HepG2 (cell line): ENCODE results near the gene MYO16. TPM values are rescaled to one million over a fixed set of nuclear protein-coding genes. Genes with fewer than 3 reads are reported as not detected.

ENCODE experiments used
- ATAC-seq: fragments of 200-7000 bp; cut with Tn5 transposase; 3 replicates; pipeline ENCODE4 v1.9.1; 2020; ENCODE audit warnings: mild to moderate bottlenecking, moderate library complexity
- BruUV-seq: library from RNA; stranded (reverse); fragments of 400-500 nt; replicated peaks from 2 replicates; lab custom pipeline; 2021; lab: Mats Ljungman, UMichigan
- CTCF ChIA-PET: fragments of 300-600 bp; formaldehyde crosslinking; extraction: SDS; loops from one replicate; lab custom pipeline; 2021; ENCODE audit warnings: low total read pairs, inconsistent platforms, low intra/inter-chr PET ratio; lab: Yijun Ruan, JAX
- POLR2A ChIA-PET: fragments of 350-600 bp; sonication (Branson Sonifier 250); formaldehyde crosslinking; loops from one replicate; lab custom pipeline; 2020; ENCODE audit warnings: antibody characterized with exemption, inconsistent platforms; lab: Yijun Ruan, JAX
- DNase-seq: peaks from one replicate; pipeline ENCODE4 v3.0.0-alpha.2; 2015; ENCODE audit warnings: low spot score
- FAIRE-seq: peaks from 3 replicates; lab custom pipeline; 2011; peaks lifted over from hg19 to GRCh38; lab: Jason Lieb, UNC
- H2AFZ ChIP-seq: one replicate; pipeline ENCODE4 v1.6.1; 2011; ENCODE audit warnings: low read length, inconsistent platforms
- H3K27ac ChIP-seq: fragments of 300-600 bp; 3 replicates; pipeline ENCODE4 v1.8.0; 2011; ENCODE audit warnings: mixed run types, mild to moderate bottlenecking, mixed read lengths, low read length, inconsistent platforms; ENCODE audit not compliant: insufficient read depth; ENCODE audit errors: extremely low read length
- H3K27me3 ChIP-seq, 2 experiments: fragments of 200-600 bp in 1 of 2; 2 replicates in 1 of 2; 3 replicates in 1 of 2; pipeline versions ENCODE4 v1.6.0 to v1.8.0; 2011; ENCODE audit warnings: low read length in 2 of 2, mild to moderate bottlenecking in 2 of 2, moderate library complexity in 2 of 2, inconsistent platforms in 1 of 2; ENCODE audit not compliant: insufficient read depth in 2 of 2, control insufficient read depth in 1 of 2
- H3K36me3 ChIP-seq, 2 experiments: fragments of 200-600 bp in 1 of 2; replicated peaks in 1 of 2; 2 replicates in 1 of 2; 3 replicates in 1 of 2; pipeline versions ENCODE4 v1.5.1 to v1.8.0; 2011; ENCODE audit warnings: low read length in 2 of 2, inconsistent platforms in 1 of 2; ENCODE audit not compliant: insufficient read depth in 2 of 2, control insufficient read depth in 1 of 2
- H3K4me1 ChIP-seq: 2 replicates; pipeline ENCODE4 v1.5.1; 2012; ENCODE audit warnings: low read length, inconsistent platforms; ENCODE audit not compliant: insufficient read depth
- H3K4me2 ChIP-seq: 2 replicates; pipeline ENCODE4 v1.6.0; 2011; ENCODE audit warnings: low read depth, low read length, inconsistent platforms
- H3K4me3 ChIP-seq, 3 experiments: fragments of 200-600 bp in 1 of 3; sonication (generic), shearing (Covaris generic) in 1 of 3; replicated peaks in 1 of 3; 2 replicates each; pipeline ENCODE4 v1.5.1; 2011 to 2016; ENCODE audit warnings: low read length in 3 of 3, inconsistent platforms in 2 of 3, low read depth in 2 of 3, mild to moderate bottlenecking in 2 of 3, control low read depth in 1 of 3, mixed read lengths in 1 of 3; ENCODE audit not compliant: insufficient read depth in 1 of 3
- H3K79me2 ChIP-seq: one replicate; pipeline ENCODE4 v1.6.1; 2011; ENCODE audit warnings: low read length, inconsistent platforms; ENCODE audit not compliant: insufficient read depth
- H3K9ac ChIP-seq: 2 replicates; pipeline ENCODE4 v1.6.0; 2011; ENCODE audit warnings: mild to moderate bottlenecking, low read depth, low read length, inconsistent platforms; ENCODE audit not compliant: insufficient read depth
- H3K9me3 ChIP-seq: 2 replicates; pipeline ENCODE4 v1.5.1; 2012; ENCODE audit warnings: mild to moderate bottlenecking, low read length
- H4K20me1 ChIP-seq: 2 replicates; pipeline ENCODE4 v1.6.0; 2011; ENCODE audit warnings: inconsistent platforms, mild to moderate bottlenecking, low read length, moderate library complexity; ENCODE audit not compliant: insufficient read depth
- CCAR2 ChIP-seq: fragments of 200-400 bp; formaldehyde crosslinking; optimal IDR thresholded peaks from 2 replicates; pipeline ENCODE3; 2018; ENCODE audit warnings: low read depth, mild to moderate bottlenecking, low read length, moderate library complexity
- IRF9 ChIP-seq: sonication (generic); formaldehyde crosslinking; IDR thresholded peaks from 2 replicates; pipeline ENCODE4 v1.8.0; 2022; ENCODE audit warnings: missing genetic modification reagents, mild to moderate bottlenecking, borderline replicate concordance
- ISL2 ChIP-seq: sonication (generic); formaldehyde crosslinking; IDR thresholded peaks from 2 replicates; pipeline ENCODE4 v1.5.0; 2020; ENCODE audit warnings: missing genetic modification reagents
- PPARG ChIP-seq: conservative IDR thresholded peaks from 2 replicates; pipeline ENCODE4 v1.6.1; 2016; ENCODE audit warnings: missing biosample characterization, missing genetic modification reagents
- ZBTB10 ChIP-seq: sonication (generic); formaldehyde crosslinking; IDR thresholded peaks from 2 replicates; pipeline ENCODE4 v1.4.0; 2020; ENCODE audit warnings: missing genetic modification reagents, borderline replicate concordance
- WGBS: methylation state at CpG from one replicate; pipeline ENCODE4 v1.1.6; 2017; ENCODE audit warnings: low lambda C conversion rate; 5-methylcytosine and 5-hydroxymethylcytosine counted together
- in situ Hi-C: cut with HindIII; loops from 2 replicates; pipeline ENCODE4 v1.10.0; 2017; ENCODE audit warnings: low pct_unique_long_range_greater_than_20kb; ENCODE audit not compliant: extremely low pct_ligation_motif_present
- intact Hi-C: fragments of 100-400 bp; cut with micrococcal nuclease; formaldehyde crosslinking; loops from one replicate; pipeline ENCODE4 v1.10.0; 2022; ENCODE audit not compliant: unreplicated experiment
- polyA plus RNA-seq, 8 experiments: library from polyadenylated mRNA; depleted of rRNA in 3 of 8; stranded (reverse) in 7 of 8; unstranded in 1 of 8; fragments of >200 nt; fragmentation: Illumina TruSeq in 4 of 8; extraction: Trizol in 4 of 8; gene quantifications; 2 replicates each; pipeline versions ENCODE4 v1.2.1 to v1.2.3, GENCODE V29; 2011 to 2016; ENCODE audit warnings: low read depth in 4 of 8, missing spikeins in 1 of 8, mixed read lengths in 1 of 8; ENCODE audit not compliant: insufficient read depth in 1 of 8
- total RNA-seq, 5 experiments: library from RNA; depleted of rRNA; stranded (reverse); fragments of >200 nt; fragmentation: Illumina TruSeq; extraction: Trizol; gene quantifications; 2 replicates each; pipeline ENCODE4 v1.2.3, GENCODE V29; 2016; ENCODE audit warnings: low read depth in 1 of 5

Gene MYO16
- total and polyA plus RNA-seq, 2 of the 13 experiments (the other 11 are each of a cell fraction or from before 2014, with no cell fraction given), result not detected

- TF ChIP-seq ZBTB10 (no peak), CCAR2 (no peak), PPARG (no peak), ISL2 (no peak)
These were observed 338.0 kb downstream of the MYO16 start (continued) for GRCh38 chr13:108967371-108967770.

- Histone ChIP-seq H2AFZ (no peak overlapping the region), H3K27me3 (no peaks in the 10 kb centered on the region), H3K4me1 (no peaks in the 10 kb centered on the region), H3K9me3 (no peaks in the 10 kb centered on the region), H3K4me2 (no peak overlapping the region), H3K27ac (no peak overlapping the region), H4K20me1 (no peaks in the 10 kb centered on the region), H3K4me3 (no peak overlapping the region), H3K79me2 (no peaks in the 10 kb centered on the region), H3K36me3 (no peaks in the 10 kb centered on the region), H3K9ac (no peak overlapping the region)
- no peak for TF ChIP-seq IRF9
- DNase-seq (no peak), ATAC-seq (no peak), FAIRE-seq (no peak)
- WGBS, result 26% methylated on average over 4 of the region's 7 CpGs
- in situ Hi-C loops (loop anchor here (25.0 kb wide), 2 partner anchors 819 to 1444 kb away; partner anchors contain the start of gene IRS2), intact Hi-C loops (no loop called here)
- POLR2A ChIA-PET, result no interaction called here
- no TSS peak for BruUV-seq
- CTCF ChIA-PET, result no interaction called here
These were observed 339.2 kb downstream of the MYO16 start for GRCh38 chr13:108968566-108968965.
